Measurements from ENCODE around the gene AIF1L. TPM values are rescaled to one million over a fixed set of nuclear protein-coding genes. Genes with fewer than 3 reads are reported as not detected.

AIF1L gene
- total RNA-seq, 1 experiment from 2014 or later = 103 TPM

- peak within 1 kb of the TSS; percentile 100 for H3K27ac Mint-ChIP-seq
- peak; percentile 99 for DNase-seq (ENCODE audit: low spot score)
- no peaks in the 10 kb centered on the region for H3K9me3 Mint-ChIP-seq
- POLR2A ChIA-PET = interaction anchor here (0.8 to 1.3 kb wide), 7 partner anchors 12 to 29 kb away, joined by 3 to 8 read pairs (median 5); partner anchors contain the start of gene AIF1L
- peaks cover 38% of the 10 kb centered on the region for H3K36me3 Mint-ChIP-seq
- CTCF ChIA-PET = interaction anchor here (0.7 to 2.2 kb wide), 8 partner anchors 14 to 211 kb away, joined by 3 to 10 read pairs (median 6); partner anchors contain the start of gene AIF1L
- peaks cover 3% of the 10 kb centered on the region; the same call in 1 of the 2 replicates for H3K27me3 Mint-ChIP-seq (ENCODE audit: low read depth)
- ATAC-seq = peak; percentile 100
- peak within 1 kb of the TSS; percentile 99 for H3K4me3 Mint-ChIP-seq
- peaks cover 10% of the 10 kb centered on the region for H3K4me1 Mint-ChIP-seq
- TF ChIP-seq PRRX2 (CRISPR knock-in tag; IDR thresholded peaks at IDR 0.05) (no peak), STAT6 (CRISPR knock-in tag; conservative IDR thresholded peaks at IDR 0.05; ENCODE audit: low read depth) (no peak), FOXP4 (CRISPR knock-in tag; IDR thresholded peaks at IDR 0.05) (no peak), JAZF1 (CRISPR knock-in tag; IDR thresholded peaks at IDR 0.05) (no peak), NR2C2 (CRISPR knock-in tag; IDR thresholded peaks at IDR 0.05) (no peak), JUN (CRISPR knock-in tag; IDR thresholded peaks at IDR 0.05) (no peak), RORB (CRISPR knock-in tag; IDR thresholded peaks at IDR 0.05) (no peak), TP53 (CRISPR knock-in tag; IDR thresholded peaks at IDR 0.05) (no peak), ZNF671 (CRISPR knock-in tag; IDR thresholded peaks at IDR 0.05) (no peak; the same call in 1 of the 2 replicates), FOXK1 (CRISPR knock-in tag; IDR thresholded peaks at IDR 0.05) (peak; percentile 98), ZMAT4 (CRISPR knock-in tag; IDR thresholded peaks at IDR 0.05) (no peak), ESRRA (CRISPR knock-in tag; IDR thresholded peaks at IDR 0.05; ENCODE audit: borderline replicate concordance) (no peak), ETV6 (CRISPR knock-in tag; IDR thresholded peaks at IDR 0.05) (no peak; the same call in 1 of the 2 replicates), CREB1 (CRISPR knock-in tag; IDR thresholded peaks at IDR 0.05) (peak; percentile 97), ZNF263 (CRISPR knock-in tag; IDR thresholded peaks at IDR 0.05; ENCODE audit: low read depth) (no peak), TCF7 (CRISPR knock-in tag; IDR thresholded peaks at IDR 0.05; ENCODE audit: low read depth) (no peak), SMAD3 (CRISPR knock-in tag; IDR thresholded peaks at IDR 0.05; ENCODE audit: borderline replicate concordance) (peak; percentile 72; the same call in 1 of the 2 replicates), ATF1 (CRISPR knock-in tag; IDR thresholded peaks at IDR 0.05) (peak; percentile 94; the same call in 1 of the 2 replicates), SP1 (CRISPR knock-in tag; conservative IDR thresholded peaks at IDR 0.05) (peak; percentile 92), ZNF416 (CRISPR knock-in tag; IDR thresholded peaks at IDR 0.05) (peak; percentile 62; the same call in 1 of the 2 replicates)
- TF ChIP-seq, protein P1, sequence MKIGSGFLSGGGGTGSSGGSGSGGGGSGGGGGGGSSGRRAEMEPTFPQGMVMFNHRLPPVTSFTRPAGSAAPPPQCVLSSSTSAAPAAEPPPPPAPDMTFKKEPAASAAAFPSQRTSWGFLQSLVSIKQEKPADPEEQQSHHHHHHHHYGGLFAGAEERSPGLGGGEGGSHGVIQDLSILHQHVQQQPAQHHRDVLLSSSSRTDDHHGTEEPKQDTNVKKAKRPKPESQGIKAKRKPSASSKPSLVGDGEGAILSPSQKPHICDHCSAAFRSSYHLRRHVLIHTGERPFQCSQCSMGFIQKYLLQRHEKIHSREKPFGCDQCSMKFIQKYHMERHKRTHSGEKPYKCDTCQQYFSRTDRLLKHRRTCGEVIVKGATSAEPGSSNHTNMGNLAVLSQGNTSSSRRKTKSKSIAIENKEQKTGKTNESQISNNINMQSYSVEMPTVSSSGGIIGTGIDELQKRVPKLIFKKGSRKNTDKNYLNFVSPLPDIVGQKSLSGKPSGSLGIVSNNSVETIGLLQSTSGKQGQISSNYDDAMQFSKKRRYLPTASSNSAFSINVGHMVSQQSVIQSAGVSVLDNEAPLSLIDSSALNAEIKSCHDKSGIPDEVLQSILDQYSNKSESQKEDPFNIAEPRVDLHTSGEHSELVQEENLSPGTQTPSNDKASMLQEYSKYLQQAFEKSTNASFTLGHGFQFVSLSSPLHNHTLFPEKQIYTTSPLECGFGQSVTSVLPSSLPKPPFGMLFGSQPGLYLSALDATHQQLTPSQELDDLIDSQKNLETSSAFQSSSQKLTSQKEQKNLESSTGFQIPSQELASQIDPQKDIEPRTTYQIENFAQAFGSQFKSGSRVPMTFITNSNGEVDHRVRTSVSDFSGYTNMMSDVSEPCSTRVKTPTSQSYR (CRISPR knock-in tag; IDR thresholded peaks at IDR 0.05) = no peak
- TF ChIP-seq, protein P2, sequence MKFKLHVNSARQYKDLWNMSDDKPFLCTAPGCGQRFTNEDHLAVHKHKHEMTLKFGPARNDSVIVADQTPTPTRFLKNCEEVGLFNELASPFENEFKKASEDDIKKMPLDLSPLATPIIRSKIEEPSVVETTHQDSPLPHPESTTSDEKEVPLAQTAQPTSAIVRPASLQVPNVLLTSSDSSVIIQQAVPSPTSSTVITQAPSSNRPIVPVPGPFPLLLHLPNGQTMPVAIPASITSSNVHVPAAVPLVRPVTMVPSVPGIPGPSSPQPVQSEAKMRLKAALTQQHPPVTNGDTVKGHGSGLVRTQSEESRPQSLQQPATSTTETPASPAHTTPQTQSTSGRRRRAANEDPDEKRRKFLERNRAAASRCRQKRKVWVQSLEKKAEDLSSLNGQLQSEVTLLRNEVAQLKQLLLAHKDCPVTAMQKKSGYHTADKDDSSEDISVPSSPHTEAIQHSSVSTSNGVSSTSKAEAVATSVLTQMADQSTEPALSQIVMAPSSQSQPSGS (CRISPR knock-in tag; IDR thresholded peaks at IDR 0.05; ENCODE audit: borderline replicate concordance, low read depth) = no peak
- TF ChIP-seq, protein P3, sequence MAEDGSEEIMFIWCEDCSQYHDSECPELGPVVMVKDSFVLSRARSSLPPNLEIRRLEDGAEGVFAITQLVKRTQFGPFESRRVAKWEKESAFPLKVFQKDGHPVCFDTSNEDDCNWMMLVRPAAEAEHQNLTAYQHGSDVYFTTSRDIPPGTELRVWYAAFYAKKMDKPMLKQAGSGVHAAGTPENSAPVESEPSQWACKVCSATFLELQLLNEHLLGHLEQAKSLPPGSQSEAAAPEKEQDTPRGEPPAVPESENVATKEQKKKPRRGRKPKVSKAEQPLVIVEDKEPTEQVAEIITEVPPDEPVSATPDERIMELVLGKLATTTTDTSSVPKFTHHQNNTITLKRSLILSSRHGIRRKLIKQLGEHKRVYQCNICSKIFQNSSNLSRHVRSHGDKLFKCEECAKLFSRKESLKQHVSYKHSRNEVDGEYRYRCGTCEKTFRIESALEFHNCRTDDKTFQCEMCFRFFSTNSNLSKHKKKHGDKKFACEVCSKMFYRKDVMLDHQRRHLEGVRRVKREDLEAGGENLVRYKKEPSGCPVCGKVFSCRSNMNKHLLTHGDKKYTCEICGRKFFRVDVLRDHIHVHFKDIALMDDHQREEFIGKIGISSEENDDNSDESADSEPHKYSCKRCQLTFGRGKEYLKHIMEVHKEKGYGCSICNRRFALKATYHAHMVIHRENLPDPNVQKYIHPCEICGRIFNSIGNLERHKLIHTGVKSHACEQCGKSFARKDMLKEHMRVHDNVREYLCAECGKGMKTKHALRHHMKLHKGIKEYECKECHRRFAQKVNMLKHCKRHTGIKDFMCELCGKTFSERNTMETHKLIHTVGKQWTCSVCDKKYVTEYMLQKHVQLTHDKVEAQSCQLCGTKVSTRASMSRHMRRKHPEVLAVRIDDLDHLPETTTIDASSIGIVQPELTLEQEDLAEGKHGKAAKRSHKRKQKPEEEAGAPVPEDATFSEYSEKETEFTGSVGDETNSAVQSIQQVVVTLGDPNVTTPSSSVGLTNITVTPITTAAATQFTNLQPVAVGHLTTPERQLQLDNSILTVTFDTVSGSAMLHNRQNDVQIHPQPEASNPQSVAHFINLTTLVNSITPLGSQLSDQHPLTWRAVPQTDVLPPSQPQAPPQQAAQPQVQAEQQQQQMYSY (CRISPR knock-in tag; IDR thresholded peaks at IDR 0.05) = no peak
Observed at GRCh38 chr9:131125288-131126058, 29.1 kb downstream of the AIF1L start, which contains the start of gene NUP214. TSS of gene NUP214 (plus strand) at chr9:131125586. CDS start at chr9:131125705, 119 bp downstream.
